Hepatocyte (in vitro differentiated cells): ENCODE measurements around the gene BIRC7. TPM values are rescaled to one million over a fixed set of nuclear protein-coding genes. Genes with fewer than 3 reads are reported as not detected.

Source experiments
- DNase-seq: peaks from one replicate; pipeline ENCODE4 v3.0.0-alpha.2; 2016; ENCODE audit warnings: low spot score
- H2AFZ ChIP-seq: fragments of 200-600 bp; sonication (generic); 2 replicates; pipeline ENCODE4 v1.6.0; 2016; ENCODE audit warnings: antibody characterized with exemption, mild to moderate bottlenecking
- H3K27ac ChIP-seq: fragments of 200-600 bp; sonication (generic); 2 replicates; pipeline ENCODE4 v1.5.1; 2016; ENCODE audit warnings: mild to moderate bottlenecking
- H3K27me3 ChIP-seq: fragments of 200-600 bp; sonication (generic); 2 replicates; pipeline ENCODE4 v1.6.1; 2016
- H3K36me3 ChIP-seq: fragments of 200-600 bp; sonication (generic); replicated peaks from 2 replicates; pipeline ENCODE4 v1.5.1; 2016; ENCODE audit warnings: low read depth; ENCODE audit not compliant: insufficient read depth
- H3K4me1 ChIP-seq: fragments of 200-600 bp; sonication (generic); 2 replicates; pipeline ENCODE4 v1.5.1; 2016; ENCODE audit warnings: mild to moderate bottlenecking, moderate library complexity; ENCODE audit not compliant: insufficient read depth
- H3K4me2 ChIP-seq: fragments of 200-600 bp; sonication (generic); 2 replicates; pipeline ENCODE4 v1.6.0; 2016
- H3K4me3 ChIP-seq: fragments of 200-600 bp; sonication (generic); 2 replicates; pipeline ENCODE4 v1.5.1; 2016; ENCODE audit warnings: mild to moderate bottlenecking
- H3K79me2 ChIP-seq: fragments of 200-600 bp; sonication (generic); 2 replicates; pipeline ENCODE4 v1.6.0; 2017; ENCODE audit warnings: mild to moderate bottlenecking
- H3K9me2 ChIP-seq: fragments of 200-600 bp; sonication (generic); replicated peaks from 2 replicates; pipeline ENCODE4 v1.6.0; 2017; ENCODE audit warnings: mild to moderate bottlenecking; ENCODE audit not compliant: insufficient read depth
- H3K9me3 ChIP-seq: fragments of 200-600 bp; sonication (generic); 2 replicates; pipeline ENCODE4 v1.5.1; 2016; ENCODE audit warnings: low read depth, mild to moderate bottlenecking
- H4K20me1 ChIP-seq: fragments of 200-600 bp; sonication (generic); 2 replicates; pipeline ENCODE4 v1.6.0; 2016; ENCODE audit warnings: mild to moderate bottlenecking; ENCODE audit not compliant: insufficient read depth, poor library complexity, severe bottlenecking
- EZH2 ChIP-seq: fragments of 200-600 bp; sonication (generic); IDR thresholded peaks from 2 replicates; pipeline ENCODE4 v1.6.1; 2016; ENCODE audit warnings: antibody characterized with exemption, mild to moderate bottlenecking, borderline replicate concordance
- EZH2phosphoT487 ChIP-seq: fragments of 200-600 bp; sonication (generic); IDR thresholded peaks from one replicate; pipeline ENCODE4 v1.6.1; 2018; ENCODE audit warnings: antibody characterized with exemption, mild to moderate bottlenecking, low read depth, moderate library complexity; ENCODE audit not compliant: unreplicated experiment, severe bottlenecking
- WGBS: methylation state at CpG from one replicate; pipeline ENCODE4 v1.1.6; 2016; ENCODE audit warnings: low lambda C conversion rate; ENCODE audit errors: missing lambda C conversion rate; 5-methylcytosine and 5-hydroxymethylcytosine counted together
- polyA plus RNA-seq: library from polyadenylated mRNA; unstranded; fragments of >200 nt; fragmentation: Nextera tagmentation; extraction: Ambion mirVana; gene quantifications from 2 replicates; pipeline ENCODE4 v1.2.1, GENCODE V29; 2016
- total RNA-seq: library from RNA; depleted of rRNA; stranded (reverse); fragments of >200 nt; gene quantifications from 2 replicates; pipeline ENCODE4 v1.2.3, GENCODE V29; 2014
- TF ChIP-seq, protein P1 (sequence below): fragments of 200-600 bp; sonication (generic); IDR thresholded peaks from 2 replicates; pipeline ENCODE4 v1.5.1; 2016; ENCODE audit warnings: antibody characterized with exemption, mild to moderate bottlenecking; ENCODE audit not compliant: poor library complexity

Gene BIRC7
- total and polyA plus RNA-seq, 2 experiments from 2014 or later: 0.43 to 2.0 TPM

GRCh38 chr20:63206878-63207277 is 28.8 kb upstream of the BIRC7 start:
- Histone ChIP-seq H3K4me1 (peaks cover 11% of the 10 kb centered on the region), H3K4me2 (no peak overlapping the region), H3K36me3 (no peaks in the 10 kb centered on the region), H3K27me3 (no peaks in the 10 kb centered on the region), H3K9me3 (no peaks in the 10 kb centered on the region), H4K20me1 (peaks cover 96% of the 10 kb centered on the region), H2AFZ (no peak overlapping the region), H3K9me2 (no peaks in the 10 kb centered on the region), H3K27ac (no peak overlapping the region), H3K79me2 (peaks cover 89% of the 10 kb centered on the region), H3K4me3 (no peak overlapping the region)
- WGBS: 77% methylated on average over 11 of the region's 11 CpGs
- TF ChIP-seq, protein P1, sequence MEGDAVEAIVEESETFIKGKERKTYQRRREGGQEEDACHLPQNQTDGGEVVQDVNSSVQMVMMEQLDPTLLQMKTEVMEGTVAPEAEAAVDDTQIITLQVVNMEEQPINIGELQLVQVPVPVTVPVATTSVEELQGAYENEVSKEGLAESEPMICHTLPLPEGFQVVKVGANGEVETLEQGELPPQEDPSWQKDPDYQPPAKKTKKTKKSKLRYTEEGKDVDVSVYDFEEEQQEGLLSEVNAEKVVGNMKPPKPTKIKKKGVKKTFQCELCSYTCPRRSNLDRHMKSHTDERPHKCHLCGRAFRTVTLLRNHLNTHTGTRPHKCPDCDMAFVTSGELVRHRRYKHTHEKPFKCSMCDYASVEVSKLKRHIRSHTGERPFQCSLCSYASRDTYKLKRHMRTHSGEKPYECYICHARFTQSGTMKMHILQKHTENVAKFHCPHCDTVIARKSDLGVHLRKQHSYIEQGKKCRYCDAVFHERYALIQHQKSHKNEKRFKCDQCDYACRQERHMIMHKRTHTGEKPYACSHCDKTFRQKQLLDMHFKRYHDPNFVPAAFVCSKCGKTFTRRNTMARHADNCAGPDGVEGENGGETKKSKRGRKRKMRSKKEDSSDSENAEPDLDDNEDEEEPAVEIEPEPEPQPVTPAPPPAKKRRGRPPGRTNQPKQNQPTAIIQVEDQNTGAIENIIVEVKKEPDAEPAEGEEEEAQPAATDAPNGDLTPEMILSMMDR: no peak
- TF ChIP-seq EZH2phosphoT487 (no peak), EZH2 (no peak)
- no peak for DNase-seq

DNA sequence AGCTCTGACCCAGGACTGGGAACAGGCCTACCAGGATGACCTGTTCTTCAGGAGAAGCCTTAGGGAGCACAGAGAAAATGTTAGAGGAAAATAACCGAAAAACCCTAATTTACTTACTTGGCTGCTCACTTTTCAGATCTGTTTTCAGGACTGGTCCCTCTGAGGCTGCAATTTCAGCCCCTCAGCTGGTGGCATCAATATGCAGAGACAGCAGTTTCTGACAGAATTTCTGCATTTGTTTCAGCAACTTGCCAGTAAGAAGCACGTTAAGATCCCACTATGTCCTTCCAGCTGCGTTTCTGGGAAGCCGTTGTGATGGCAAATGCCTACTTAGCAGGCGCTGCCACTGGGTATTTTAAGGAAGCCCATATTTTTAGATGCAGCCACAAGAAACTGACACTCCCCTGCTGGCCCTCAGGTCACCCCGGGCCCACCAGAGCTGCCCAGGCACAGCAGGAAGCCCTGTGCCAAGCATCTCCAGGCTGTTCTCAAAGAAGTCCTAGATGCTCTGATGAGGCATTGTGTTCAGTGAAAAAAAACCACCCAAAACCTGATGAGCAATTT is 27.3 kb upstream of the BIRC7 start:
- Histone ChIP-seq H3K4me2 (no peak overlapping the region), H2AFZ (no peak overlapping the region), H3K9me2 (no peaks in the 10 kb centered on the region), H3K4me3 (no peak overlapping the region), H3K79me2 (peaks cover 94% of the 10 kb centered on the region), H3K36me3 (no peaks in the 10 kb centered on the region), H3K9me3 (no peaks in the 10 kb centered on the region), H4K20me1 (peaks cover 97% of the 10 kb centered on the region), H3K27me3 (no peaks in the 10 kb centered on the region), H3K4me1 (peaks cover 23% of the 10 kb centered on the region), H3K27ac (no peak overlapping the region)
- TF ChIP-seq EZH2: no peak
- TF ChIP-seq EZH2phosphoT487: no peak
- TF ChIP-seq, protein P1: no peak
- 91% methylated on average over 6 of the region's 6 CpGs for WGBS
- no peak for DNase-seq

DNA sequence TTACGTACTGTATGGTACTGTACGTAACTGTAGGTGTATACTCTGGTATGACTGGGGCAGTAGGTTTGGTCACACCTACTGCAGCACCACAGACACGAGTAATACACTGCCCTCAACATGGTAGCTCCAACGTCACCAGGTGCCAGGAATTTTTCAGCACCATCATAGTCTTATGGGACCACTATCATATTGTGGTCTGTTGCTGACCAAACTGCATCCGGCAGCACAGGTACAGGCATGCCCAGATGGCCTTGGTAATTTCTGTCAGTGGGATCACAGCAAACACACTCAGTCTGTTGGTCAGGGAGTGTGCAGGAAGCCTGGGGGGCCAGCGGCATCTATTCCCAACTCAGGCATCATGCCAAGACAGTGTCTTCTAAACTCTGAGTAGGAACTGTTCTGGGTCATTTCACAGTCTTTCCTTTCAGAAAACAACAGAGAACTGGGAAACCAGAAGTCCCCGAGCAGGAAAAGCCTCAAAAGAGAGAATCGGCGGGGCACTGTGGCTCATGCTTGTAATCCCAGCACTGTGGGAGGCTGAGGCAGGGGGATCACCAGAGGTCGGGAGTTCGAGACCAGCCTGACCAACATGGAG is 25.6 kb upstream of the BIRC7 start:
- H3K36me3 ChIP-seq: no peaks in the 10 kb centered on the region
- no peak overlapping the region for H3K4me3 ChIP-seq
- H3K4me1 ChIP-seq: peaks cover 38% of the 10 kb centered on the region
- no peak overlapping the region for H3K27ac ChIP-seq
- no peak overlapping the region for H3K4me2 ChIP-seq
- H3K9me2 ChIP-seq: no peaks in the 10 kb centered on the region
- TF ChIP-seq EZH2 (no peak), EZH2phosphoT487 (no peak)
- TF ChIP-seq, protein P1: no peak
- H2AFZ ChIP-seq: no peak overlapping the region
- WGBS: 91% methylated on average over 11 of the region's 11 CpGs
- H4K20me1 ChIP-seq: peaks cover 97% of the 10 kb centered on the region
- no peak for DNase-seq
- no peaks in the 10 kb centered on the region for H3K27me3 ChIP-seq
- no peaks in the 10 kb centered on the region for H3K9me3 ChIP-seq
- peaks cover 96% of the 10 kb centered on the region for H3K79me2 ChIP-seq
